Neuronal stem cell (in vitro differentiated cells): ENCODE data around the gene RANBP1.
A peak's percentile ranks its signal among the peaks of the same experiment; 100 is the strongest.

Source experiments
- DNase-seq: peaks from one replicate; pipeline ENCODE4 v3.0.0-alpha.2; 2013; ENCODE audit warnings: low spot score
- H2AFZ ChIP-seq: one replicate; pipeline ENCODE4 v1.6.1; 2013; ENCODE audit warnings: mild to moderate bottlenecking, low read length, inconsistent platforms
- H2AK5ac ChIP-seq: 2 replicates; pipeline ENCODE4 v1.6.1; 2013; ENCODE audit warnings: low read depth, mild to moderate bottlenecking, inconsistent platforms, low read length, moderate library complexity, mixed read lengths
- H2BK120ac ChIP-seq: 2 replicates; pipeline ENCODE4 v1.6.1; 2013; ENCODE audit warnings: low read depth, mild to moderate bottlenecking, inconsistent platforms, low read length, moderate library complexity, mixed read lengths
- H2BK12ac ChIP-seq: one replicate; pipeline ENCODE4 v1.6.1; 2013; ENCODE audit warnings: low read length, inconsistent platforms
- H2BK15ac ChIP-seq: 2 replicates; pipeline ENCODE4 v1.6.1; 2013; ENCODE audit warnings: mild to moderate bottlenecking, low read length, inconsistent platforms, mixed read lengths
- H2BK5ac ChIP-seq: one replicate; pipeline ENCODE4 v1.6.1; 2013; ENCODE audit warnings: inconsistent platforms, mild to moderate bottlenecking, low read length, moderate library complexity
- H3K14ac ChIP-seq: one replicate; pipeline ENCODE4 v1.6.1; 2013; ENCODE audit warnings: low read length, inconsistent platforms
- H3K18ac ChIP-seq: 2 replicates; pipeline ENCODE4 v1.6.1; 2013; ENCODE audit warnings: low read length, inconsistent platforms
- H3K23ac ChIP-seq: 2 replicates; pipeline ENCODE4 v1.6.1; 2013; ENCODE audit warnings: low read depth, mild to moderate bottlenecking, mixed read lengths, low read length, inconsistent platforms; ENCODE audit not compliant: poor library complexity
- H3K27ac ChIP-seq: replicated peaks from 3 replicates; pipeline ENCODE4 v1.5.1; 2013; ENCODE audit warnings: low read length, inconsistent platforms
- H3K27me3 ChIP-seq, 3 experiments: 2 replicates each; pipeline ENCODE4 v1.6.1; 2013; ENCODE audit warnings: low read length in 3 of 3, mild to moderate bottlenecking in 2 of 3, inconsistent platforms in 1 of 3, low read depth in 1 of 3, mixed read lengths in 1 of 3, moderate library complexity in 1 of 3; ENCODE audit not compliant: control insufficient read depth in 3 of 3, insufficient read depth in 3 of 3
- H3K36me3 ChIP-seq, 2 donors: replicated peaks in 1 of 2; 2 replicates each; pipeline ENCODE4 v1.6.1; 2013; ENCODE audit warnings: low read length in 2 of 2; ENCODE audit not compliant: control insufficient read depth in 2 of 2, insufficient read depth in 2 of 2
- H3K4ac ChIP-seq: 2 replicates; pipeline ENCODE4 v1.6.1; 2013; ENCODE audit warnings: inconsistent platforms, mild to moderate bottlenecking, low read length, moderate library complexity
- H3K4me1 ChIP-seq, 2 donors: 1 replicate in 1 of 2; 2 replicates in 1 of 2; pipeline ENCODE4 v1.6.1; 2013; ENCODE audit warnings: low read length in 2 of 2, low read depth in 1 of 2; ENCODE audit not compliant: control insufficient read depth in 2 of 2, insufficient read depth in 1 of 2
- H3K4me2 ChIP-seq: one replicate; pipeline ENCODE4 v1.6.1; 2013; ENCODE audit warnings: mild to moderate bottlenecking, low read length, inconsistent platforms; ENCODE audit not compliant: insufficient read depth, poor library complexity, severe bottlenecking
- H3K4me3 ChIP-seq, 2 donors: 2 replicates each; pipeline ENCODE4 v1.5.1; 2013; ENCODE audit warnings: low read length in 2 of 2, mild to moderate bottlenecking in 2 of 2, inconsistent platforms in 1 of 2, moderate library complexity in 1 of 2
- H3K79me1 ChIP-seq: one replicate; pipeline ENCODE4 v1.6.1; 2013; ENCODE audit warnings: low read depth, mild to moderate bottlenecking, inconsistent platforms, low read length, moderate library complexity
- H3K9ac ChIP-seq: one replicate; pipeline ENCODE4 v1.6.1; 2013; ENCODE audit warnings: mild to moderate bottlenecking, low read depth, low read length, inconsistent platforms; ENCODE audit not compliant: poor library complexity
- H3K9me3 ChIP-seq, 2 donors: replicated peaks in 1 of 2; 2 replicates each; pipeline versions ENCODE3 to v1.6.1; 2013; ENCODE audit warnings: low read length in 2 of 2, mild to moderate bottlenecking in 2 of 2, inconsistent platforms in 1 of 2, low read depth in 1 of 2, mixed read lengths in 1 of 2, moderate library complexity in 1 of 2; ENCODE audit not compliant: control insufficient read depth in 2 of 2, insufficient read depth in 1 of 2
- H4K8ac ChIP-seq: one replicate; pipeline ENCODE4 v1.6.1; 2013; ENCODE audit warnings: low read depth, mild to moderate bottlenecking, inconsistent platforms, low read length, moderate library complexity
- H4K91ac ChIP-seq: one replicate; pipeline ENCODE4 v1.6.1; 2013; ENCODE audit warnings: low read length, low read depth, mild to moderate bottlenecking, inconsistent platforms; ENCODE audit not compliant: poor library complexity
- WGBS, 2 donors: extraction: QIAGEN DNeasy Blood & Tissue Kit; methylation state at CpG; one replicate each; pipeline ENCODE4 v1.1.7; 2013; ENCODE audit warnings: missing lambda C conversion rate in 2 of 2, mixed read lengths in 1 of 2; ENCODE audit not compliant: insufficient read length in 2 of 2, insufficient replicate concordance in 1 of 2; ENCODE audit errors: extremely low coverage in 2 of 2; 5-methylcytosine and 5-hydroxymethylcytosine counted together

Gene RANBP1

GRCh38 chr22:20154602-20155187 is 38.8 kb downstream of the RANBP1 start:
- no CpG with 5 or more reads among the region's 14 CpGs for WGBS, 2 donors
- H2AFZ ChIP-seq, result peak overlapping the region; percentile 81
- H3K27me3 ChIP-seq, result no peaks in the 10 kb centered on the region
- H3K9ac ChIP-seq, result peak overlapping the region; percentile 44
- peak overlapping the region; percentile 66 for H2BK5ac ChIP-seq
- H3K79me1 ChIP-seq, result no peaks in the 10 kb centered on the region
- H3K9me3 ChIP-seq, result peaks cover 0 to 2% of the 10 kb centered on the region in 2 donors
- peak overlapping the region; percentile 76 for H3K18ac ChIP-seq
- H3K27ac ChIP-seq, result no peak overlapping the region
- H3K23ac ChIP-seq, result peak overlapping the region; percentile 66
- no peak overlapping the region for H2BK15ac ChIP-seq
- H2AK5ac ChIP-seq, result peak overlapping the region; percentile 86
- no peaks in the 10 kb centered on the region for H3K36me3 ChIP-seq
- H4K8ac ChIP-seq, result peak overlapping the region; percentile 43
- peak overlapping the region; percentile 31 for H2BK120ac ChIP-seq
- H3K14ac ChIP-seq, result peak overlapping the region; percentile 94
- peaks cover 16 to 35% of the 10 kb centered on the region in 2 donors for H3K4me1 ChIP-seq
- H4K91ac ChIP-seq, result peak overlapping the region; percentile 92
- peak overlapping the region; percentile 41 for H2BK12ac ChIP-seq
- DNase-seq, result no peak
- H3K4me3 ChIP-seq, result peak overlapping the region in 1 of 2 donors; percentile 8
- no peak overlapping the region for H3K4me2 ChIP-seq
- no peak overlapping the region for H3K4ac ChIP-seq

- Histone ChIP-seq H2BK5ac (no peak overlapping the region), H3K27me3 (no peaks in the 10 kb centered on the region), H3K4me3 (peak overlapping the region in 1 of 2 donors; percentile 8), H4K91ac (no peak overlapping the region), H2AK5ac (peak overlapping the region; percentile 75), H3K23ac (no peak overlapping the region), H3K36me3 (no peaks in the 10 kb centered on the region), H3K27ac (no peak overlapping the region), H3K4me1 (peaks cover 16 to 35% of the 10 kb centered on the region in 2 donors), H3K18ac (peak overlapping the region; percentile 71), H2BK120ac (no peak overlapping the region), H3K79me1 (no peaks in the 10 kb centered on the region), H3K4me2 (no peak overlapping the region), H2BK15ac (peak overlapping the region; percentile 49), H2BK12ac (no peak overlapping the region), H3K9me3 (peaks cover 0 to 2% of the 10 kb centered on the region in 2 donors), H2AFZ (peak overlapping the region; percentile 81), H4K8ac (no peak overlapping the region), H3K9ac (peak overlapping the region; percentile 37), H3K14ac (peak overlapping the region; percentile 89), H3K4ac (no peak overlapping the region)
- WGBS, 2 donors, result no CpG with 5 or more reads among the region's 30 CpGs
- DNase-seq, result no peak
Measured at GRCh38 chr22:20155330-20156041, 39.6 kb downstream of the RANBP1 start.

- Histone ChIP-seq H4K8ac (no peak overlapping the region), H2BK12ac (no peak overlapping the region), H3K27me3 (no peaks in the 10 kb centered on the region), H3K27ac (no peak overlapping the region), H2AK5ac (peak overlapping the region; percentile 78), H2BK15ac (no peak overlapping the region), H3K23ac (no peak overlapping the region), H3K9ac (peak overlapping the region; percentile 37), H3K36me3 (no peaks in the 10 kb centered on the region), H3K4me2 (no peak overlapping the region), H3K14ac (peak overlapping the region; percentile 14), H3K79me1 (no peaks in the 10 kb centered on the region), H2BK5ac (no peak overlapping the region), H3K4me1 (peaks cover 16 to 35% of the 10 kb centered on the region in 2 donors), H3K4ac (no peak overlapping the region), H3K4me3 (no peak overlapping the region), H2BK120ac (no peak overlapping the region), H2AFZ (peak overlapping the region; percentile 42), H3K9me3 (peaks cover 0 to 2% of the 10 kb centered on the region in 2 donors), H4K91ac (no peak overlapping the region), H3K18ac (peak overlapping the region; percentile 27)
- no CpG with 5 or more reads among the region's 7 CpGs for WGBS, 2 donors
- no peak for DNase-seq
Measured at GRCh38 chr22:20156042-20156389, 40.1 kb downstream of the RANBP1 start.

- H3K14ac ChIP-seq, result peak overlapping the region; percentile 25
- H3K27me3 ChIP-seq, result no peaks in the 10 kb centered on the region
- H3K18ac ChIP-seq, result peak overlapping the region; percentile 30
- peak overlapping the region; percentile 12 for H2BK12ac ChIP-seq
- peaks cover 0 to 2% of the 10 kb centered on the region in 2 donors for H3K9me3 ChIP-seq
- H3K4me3 ChIP-seq, result no peak overlapping the region
- no peak overlapping the region for H4K8ac ChIP-seq
- peak; percentile 81 for DNase-seq
- no peak overlapping the region for H2BK5ac ChIP-seq
- no peak overlapping the region for H3K9ac ChIP-seq
- H3K4me2 ChIP-seq, result no peak overlapping the region
- H3K4ac ChIP-seq, result no peak overlapping the region
- H2AFZ ChIP-seq, result peak overlapping the region; percentile 42
- no peak overlapping the region for H4K91ac ChIP-seq
- no CpG with 5 or more reads among the region's 17 CpGs for WGBS, 2 donors
- no peak overlapping the region for H2BK15ac ChIP-seq
- no peaks in the 10 kb centered on the region for H3K36me3 ChIP-seq
- peaks cover 15 to 35% of the 10 kb centered on the region in 2 donors for H3K4me1 ChIP-seq
- peak overlapping the region; percentile 78 for H2AK5ac ChIP-seq
- no peak overlapping the region for H3K27ac ChIP-seq
- no peak overlapping the region for H2BK120ac ChIP-seq
- H3K79me1 ChIP-seq, result no peaks in the 10 kb centered on the region
- H3K23ac ChIP-seq, result peak overlapping the region; percentile 76
Measured at GRCh38 chr22:20156611-20157429, 40.9 kb downstream of the RANBP1 start.
